ENCODE results near the gene MBLAC1.

The MBLAC1 gene

GRCh38 chr7:100090527-100091410 lies 36.0 kb upstream of the MBLAC1 start:
- H2AFZ ChIP-seq (ENCODE audit: low read depth, low read length) = no peak overlapping the region

GRCh38 chr7:100091411-100092181 lies 35.2 kb upstream of the MBLAC1 start:
- Histone ChIP-seq H3K4me1 (ENCODE audit: insufficient read depth, low read length) (peaks cover 6% of the 10 kb centered on the region), H3K27me3 (ENCODE audit: insufficient read depth, low read length) (no peaks in the 10 kb centered on the region), H2AFZ (ENCODE audit: low read depth, low read length) (no peak overlapping the region), H3K9me3 (ENCODE audit: low read length) (no peaks in the 10 kb centered on the region), H3K36me3 (ENCODE audit: insufficient read depth, low read length) (peaks cover 64% of the 10 kb centered on the region), H3K4me3 (ENCODE audit: low read length) (no peak overlapping the region)

More at GRCh38 chr7:100090527-100091410, 36.0 kb upstream of the MBLAC1 start:
- Histone ChIP-seq H3K4me1 (ENCODE audit: insufficient read depth, low read length) (peaks cover 6% of the 10 kb centered on the region), H3K9me3 (ENCODE audit: low read length) (no peaks in the 10 kb centered on the region), H3K4me3 (ENCODE audit: low read length) (no peak overlapping the region), H3K27me3 (ENCODE audit: insufficient read depth, low read length) (no peaks in the 10 kb centered on the region), H3K36me3 (ENCODE audit: insufficient read depth, low read length) (peaks cover 56% of the 10 kb centered on the region)

GRCh38 chr7:100093054-100093453 lies 33.7 kb upstream of the MBLAC1 start:
- Histone ChIP-seq H3K9me3 (ENCODE audit: low read length) (no peaks in the 10 kb centered on the region), H3K4me3 (ENCODE audit: low read length) (no peak overlapping the region), H3K27me3 (ENCODE audit: insufficient read depth, low read length) (no peaks in the 10 kb centered on the region), H3K36me3 (ENCODE audit: insufficient read depth, low read length) (peaks cover 76% of the 10 kb centered on the region), H3K4me1 (ENCODE audit: insufficient read depth, low read length) (peaks cover 6% of the 10 kb centered on the region), H2AFZ (ENCODE audit: low read depth, low read length) (no peak overlapping the region)

- no peaks in the 10 kb centered on the region for H3K27me3 ChIP-seq (ENCODE audit: insufficient read depth, low read length)
- no peaks in the 10 kb centered on the region for H3K9me3 ChIP-seq (ENCODE audit: low read length)
- H3K4me3 ChIP-seq (ENCODE audit: low read length) = no peak overlapping the region
- H2AFZ ChIP-seq (ENCODE audit: low read depth, low read length) = no peak overlapping the region
- peaks cover 10% of the 10 kb centered on the region for H3K4me1 ChIP-seq (ENCODE audit: insufficient read depth, low read length)
- peaks cover 80% of the 10 kb centered on the region for H3K36me3 ChIP-seq (ENCODE audit: insufficient read depth, low read length)
These were observed 33.3 kb upstream of the MBLAC1 start for GRCh38 chr7:100093498-100093897.

- no peak overlapping the region for H2AFZ ChIP-seq (ENCODE audit: low read depth, low read length)
- peaks cover 85% of the 10 kb centered on the region for H3K36me3 ChIP-seq (ENCODE audit: insufficient read depth, low read length)
- H3K9me3 ChIP-seq (ENCODE audit: low read length) = no peaks in the 10 kb centered on the region
- no peak overlapping the region for H3K4me3 ChIP-seq (ENCODE audit: low read length)
- no peaks in the 10 kb centered on the region for H3K27me3 ChIP-seq (ENCODE audit: insufficient read depth, low read length)
- H3K4me1 ChIP-seq (ENCODE audit: insufficient read depth, low read length) = peaks cover 15% of the 10 kb centered on the region
These were observed 32.8 kb upstream of the MBLAC1 start for GRCh38 chr7:100093925-100094486.

- no peak overlapping the region for H3K4me3 ChIP-seq (ENCODE audit: low read length)
- no peak overlapping the region for H2AFZ ChIP-seq (ENCODE audit: low read depth, low read length)
- peaks cover 96% of the 10 kb centered on the region for H3K36me3 ChIP-seq (ENCODE audit: insufficient read depth, low read length)
- H3K4me1 ChIP-seq (ENCODE audit: insufficient read depth, low read length) = peaks cover 19% of the 10 kb centered on the region
- H3K9me3 ChIP-seq (ENCODE audit: low read length) = no peaks in the 10 kb centered on the region
- no peaks in the 10 kb centered on the region for H3K27me3 ChIP-seq (ENCODE audit: insufficient read depth, low read length)
These were observed 31.5 kb upstream of the MBLAC1 start for GRCh38 chr7:100095289-100095688.

GRCh38 chr7:100095704-100096103 lies 31.1 kb upstream of the MBLAC1 start:
- Histone ChIP-seq H3K4me3 (ENCODE audit: low read length) (no peak overlapping the region), H3K36me3 (ENCODE audit: insufficient read depth, low read length) (peaks cover 92% of the 10 kb centered on the region), H3K27me3 (ENCODE audit: insufficient read depth, low read length) (no peaks in the 10 kb centered on the region), H3K9me3 (ENCODE audit: low read length) (no peaks in the 10 kb centered on the region), H3K4me1 (ENCODE audit: insufficient read depth, low read length) (peaks cover 19% of the 10 kb centered on the region), H2AFZ (ENCODE audit: low read depth, low read length) (no peak overlapping the region)

- Histone ChIP-seq H3K36me3 (ENCODE audit: insufficient read depth, low read length) (peaks cover 62% of the 10 kb centered on the region), H2AFZ (ENCODE audit: low read depth, low read length) (no peak overlapping the region), H3K27me3 (ENCODE audit: insufficient read depth, low read length) (no peaks in the 10 kb centered on the region), H3K4me3 (ENCODE audit: low read length) (peak overlapping the region; percentile 81), H3K9me3 (ENCODE audit: low read length) (no peaks in the 10 kb centered on the region), H3K4me1 (ENCODE audit: insufficient read depth, low read length) (peaks cover 24% of the 10 kb centered on the region)
These were observed 27.9 kb upstream of the MBLAC1 start for GRCh38 chr7:100098913-100099312.

- peaks cover 57% of the 10 kb centered on the region for H3K36me3 ChIP-seq (ENCODE audit: insufficient read depth, low read length)
- H2AFZ ChIP-seq (ENCODE audit: low read depth, low read length) = no peak overlapping the region
- no peaks in the 10 kb centered on the region for H3K27me3 ChIP-seq (ENCODE audit: insufficient read depth, low read length)
- no peaks in the 10 kb centered on the region for H3K9me3 ChIP-seq (ENCODE audit: low read length)
- peak overlapping the region; percentile 81 for H3K4me3 ChIP-seq (ENCODE audit: low read length)
- peaks cover 24% of the 10 kb centered on the region for H3K4me1 ChIP-seq (ENCODE audit: insufficient read depth, low read length)
These were observed 27.3 kb upstream of the MBLAC1 start for GRCh38 chr7:100099452-100099851.

GRCh38 chr7:100100420-100101015 lies 26.2 kb upstream of the MBLAC1 start:
- Histone ChIP-seq H3K4me3 (ENCODE audit: low read length) (peak overlapping the region; percentile 81), H3K27me3 (ENCODE audit: insufficient read depth, low read length) (no peaks in the 10 kb centered on the region), H3K36me3 (ENCODE audit: insufficient read depth, low read length) (peaks cover 53% of the 10 kb centered on the region), H3K4me1 (ENCODE audit: insufficient read depth, low read length) (peaks cover 24% of the 10 kb centered on the region), H2AFZ (ENCODE audit: low read depth, low read length) (no peak overlapping the region), H3K9me3 (ENCODE audit: low read length) (no peaks in the 10 kb centered on the region)

- H3K36me3 ChIP-seq (ENCODE audit: insufficient read depth, low read length) = peaks cover 50% of the 10 kb centered on the region
- no peaks in the 10 kb centered on the region for H3K27me3 ChIP-seq (ENCODE audit: insufficient read depth, low read length)
- peaks cover 24% of the 10 kb centered on the region for H3K4me1 ChIP-seq (ENCODE audit: insufficient read depth, low read length)
These were observed 25.5 kb upstream of the MBLAC1 start, which contains the start of the genes AP4M1 and MCM7 for GRCh38 chr7:100101016-100101862. TSS of gene AP4M1 (plus strand) at chr7:100101643. CDS start at chr7:100101715, 72 bp downstream. TSS of gene MCM7 (minus strand) at chr7:100101397. CDS start at chr7:100101294, 103 bp downstream.

More at GRCh38 chr7:100101016-100101862, 25.5 kb upstream of the MBLAC1 start, which contains the start of the genes AP4M1 and MCM7:
- no peak within 1 kb of the TSS for H2AFZ ChIP-seq (ENCODE audit: low read depth, low read length)
- peak within 1 kb of the TSS; percentile 81 for H3K4me3 ChIP-seq (ENCODE audit: low read length)
- H3K9me3 ChIP-seq (ENCODE audit: low read length) = no peaks in the 10 kb centered on the region
